ENCODE results near the gene IGSF21.

DNA sequence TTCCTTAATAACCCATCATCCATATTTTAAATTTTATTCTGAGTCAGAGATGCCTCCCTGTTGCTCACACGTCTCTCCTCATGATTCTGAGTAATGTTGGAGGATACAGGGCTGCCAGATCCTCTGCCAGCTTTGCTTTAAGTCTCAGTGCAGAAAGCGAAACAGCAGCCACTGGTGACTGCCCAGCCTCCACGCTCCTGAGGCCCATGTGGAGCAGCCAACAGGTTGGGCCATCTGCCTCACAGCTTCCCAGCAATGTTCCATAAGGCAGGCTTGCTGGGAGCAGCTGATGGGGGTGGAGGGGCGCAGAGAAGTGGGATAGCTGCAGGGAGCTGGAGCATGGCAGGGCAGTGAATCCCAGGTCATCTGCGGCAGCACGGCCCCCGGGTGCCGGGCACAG is 104.2 kb downstream of the IGSF21 start:
- TF ChIP-seq CTCF (IDR thresholded peaks at IDR 0.05) (no peak), YY1 (IDR thresholded peaks at IDR 0.05; ENCODE audit: low read depth) (no peak)
